Measurements from ENCODE around the gene IL1RL1. TPM values are rescaled to one million over a fixed set of nuclear protein-coding genes. Genes with fewer than 3 reads are reported as not detected.

The IL1RL1 gene
- total RNA-seq, 1 donor, result under 0.01 TPM

DNA sequence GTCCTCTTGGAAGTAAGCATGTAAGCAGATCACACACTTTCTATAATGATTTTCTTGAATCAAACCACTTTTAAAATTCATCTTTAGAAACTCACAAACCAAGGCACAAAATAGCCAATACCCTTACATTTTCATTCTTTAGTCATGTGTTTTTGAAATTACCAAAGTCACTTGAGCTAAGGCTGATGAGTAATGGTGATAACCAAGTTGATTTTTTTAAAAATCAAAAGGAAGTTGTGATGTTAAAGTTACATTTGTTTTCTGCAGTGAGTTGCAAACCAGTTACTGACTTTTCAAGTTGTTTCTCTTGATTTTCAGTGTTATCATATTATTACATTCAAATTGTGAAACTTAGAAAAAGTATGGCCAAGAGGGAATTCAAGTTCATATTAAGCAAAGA lies 90.1 kb downstream of the IL1RL1 start:
- Histone ChIP-seq H3K4me3 (ENCODE audit: insufficient read depth, low read length) (no peak overlapping the region), H3K4me1 (ENCODE audit: insufficient read depth, low read length) (no peaks in the 10 kb centered on the region), H3K4me2 (ENCODE audit: insufficient read depth, low read length) (no peak overlapping the region), H2AFZ (ENCODE audit: low read length) (no peak overlapping the region), H3K27ac (ENCODE audit: low read depth, low read length) (no peak overlapping the region), H4K20me1 (ENCODE audit: insufficient read depth, low read length) (no peaks in the 10 kb centered on the region), H3K9me3 (ENCODE audit: low read depth, low read length) (no peaks in the 10 kb centered on the region), H3K27me3 (ENCODE audit: insufficient read depth, low read length) (no peaks in the 10 kb centered on the region), H3K36me3 (ENCODE audit: insufficient read depth, low read length) (no peaks in the 10 kb centered on the region), H3K79me2 (ENCODE audit: insufficient read depth, low read length) (no peaks in the 10 kb centered on the region)
- TF ChIP-seq, protein P1, sequence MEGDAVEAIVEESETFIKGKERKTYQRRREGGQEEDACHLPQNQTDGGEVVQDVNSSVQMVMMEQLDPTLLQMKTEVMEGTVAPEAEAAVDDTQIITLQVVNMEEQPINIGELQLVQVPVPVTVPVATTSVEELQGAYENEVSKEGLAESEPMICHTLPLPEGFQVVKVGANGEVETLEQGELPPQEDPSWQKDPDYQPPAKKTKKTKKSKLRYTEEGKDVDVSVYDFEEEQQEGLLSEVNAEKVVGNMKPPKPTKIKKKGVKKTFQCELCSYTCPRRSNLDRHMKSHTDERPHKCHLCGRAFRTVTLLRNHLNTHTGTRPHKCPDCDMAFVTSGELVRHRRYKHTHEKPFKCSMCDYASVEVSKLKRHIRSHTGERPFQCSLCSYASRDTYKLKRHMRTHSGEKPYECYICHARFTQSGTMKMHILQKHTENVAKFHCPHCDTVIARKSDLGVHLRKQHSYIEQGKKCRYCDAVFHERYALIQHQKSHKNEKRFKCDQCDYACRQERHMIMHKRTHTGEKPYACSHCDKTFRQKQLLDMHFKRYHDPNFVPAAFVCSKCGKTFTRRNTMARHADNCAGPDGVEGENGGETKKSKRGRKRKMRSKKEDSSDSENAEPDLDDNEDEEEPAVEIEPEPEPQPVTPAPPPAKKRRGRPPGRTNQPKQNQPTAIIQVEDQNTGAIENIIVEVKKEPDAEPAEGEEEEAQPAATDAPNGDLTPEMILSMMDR (IDR thresholded peaks at IDR 0.05; ENCODE audit: extremely low read depth, low read depth, low read length), result no peak
- no peak for DNase-seq (ENCODE audit: insufficient read length, low spot score, missing footprints)

Other genes with a start within 250 kb of the IL1RL1 start
- gene IL1R1, start 168.8 kb upstream of the IL1RL1 start, total RNA-seq, result 89.8 and 116 TPM in 2 replicates
- gene IL1RL2, start 124.5 kb upstream of the IL1RL1 start, total RNA-seq, result 0.72 and 1.2 TPM in 2 replicates
- 4.0 and 4.7 TPM in 2 replicates for gene IL18R1, start 44.2 kb downstream of the IL1RL1 start, total RNA-seq
- not detected in 2 replicates for gene IL18RAP, start 111.6 kb downstream of the IL1RL1 start, total RNA-seq
- not detected in 2 replicates for gene SLC9A4, start 161.7 kb downstream of the IL1RL1 start, total RNA-seq

Measured in osteoblast (primary cell).